GM23338 (cell line): ENCODE measurements around the gene MPND. TPM values are rescaled to one million over a fixed set of nuclear protein-coding genes. Genes with fewer than 3 reads are reported as not detected.
A peak's percentile ranks its signal among the peaks of the same experiment; 100 is the strongest.

ENCODE experiments used
- ATAC-seq: fragments of 200-7000 bp; cut with Tn5 transposase; 3 replicates; pipeline ENCODE4 v1.9.1; 2020
- DNase-seq: peaks from one replicate; pipeline ENCODE4 v3.0.0-alpha.2; 2015; ENCODE audit warnings: low spot score
- H2AFZ ChIP-seq: fragments of 200-600 bp; sonication (generic); 2 replicates; pipeline ENCODE4 v1.8.0; 2016; ENCODE audit warnings: antibody characterized with exemption, mild to moderate bottlenecking, moderate library complexity
- H3F3A ChIP-seq: fragments of 200-600 bp; sonication (generic); replicated peaks from 2 replicates; pipeline ENCODE4 v1.8.0; 2017; ENCODE audit warnings: antibody characterized with exemption, mixed run types, low read depth
- H3K27ac ChIP-seq: fragments of 200-600 bp; sonication (generic); 2 replicates; pipeline ENCODE4 v1.6.1; 2016; ENCODE audit warnings: low read depth
- H3K27me3 ChIP-seq: fragments of 200-600 bp; sonication (generic); 2 replicates; pipeline ENCODE4 v1.8.0; 2016; ENCODE audit warnings: mild to moderate bottlenecking, mixed run types, moderate library complexity; ENCODE audit not compliant: insufficient read depth
- H3K36me3 ChIP-seq: fragments of 200-600 bp; sonication (generic); 2 replicates; pipeline ENCODE4 v1.8.0; 2016; ENCODE audit warnings: mild to moderate bottlenecking; ENCODE audit not compliant: insufficient read depth
- H3K4me1 ChIP-seq: fragments of 200-600 bp; sonication (generic); 2 replicates; pipeline ENCODE4 v1.8.0; 2016; ENCODE audit warnings: mild to moderate bottlenecking, moderate library complexity; ENCODE audit not compliant: insufficient read depth
- H3K4me2 ChIP-seq: fragments of 200-600 bp; sonication (generic); 2 replicates; pipeline ENCODE4 v1.7.1; 2017; ENCODE audit warnings: mixed run types
- H3K4me3 ChIP-seq: fragments of 200-600 bp; sonication (generic); 2 replicates; pipeline ENCODE4 v1.6.1; 2016; ENCODE audit warnings: mixed run types
- H3K79me2 ChIP-seq: fragments of 200-600 bp; sonication (generic); replicated peaks from 2 replicates; pipeline ENCODE4 v1.8.0; 2017; ENCODE audit warnings: mild to moderate bottlenecking; ENCODE audit not compliant: insufficient read depth
- H3K9me2 ChIP-seq: fragments of 200-600 bp; sonication (generic); 2 replicates; pipeline ENCODE4 v1.8.0; 2017; ENCODE audit not compliant: insufficient read depth
- H4K20me1 ChIP-seq: fragments of 200-600 bp; sonication (generic); replicated peaks from 2 replicates; pipeline ENCODE4 v1.8.0; 2017; ENCODE audit warnings: mild to moderate bottlenecking; ENCODE audit not compliant: insufficient read depth
- H3K27ac Mint-ChIP-seq: 2 replicates; pipeline ENCODE4 v1.8.0; 2020; ENCODE audit warnings: inconsistent platforms, mild to moderate bottlenecking, moderate library complexity, mixed read lengths
- H3K27me3 Mint-ChIP-seq: 3 replicates; pipeline ENCODE4 v1.8.0; 2022; ENCODE audit warnings: low read depth, mild to moderate bottlenecking, moderate library complexity, mixed read lengths, inconsistent platforms; ENCODE audit not compliant: insufficient read depth, poor library complexity
- H3K36me3 Mint-ChIP-seq: 3 replicates; pipeline ENCODE4 v1.8.0; 2021; ENCODE audit warnings: low read depth, mild to moderate bottlenecking, inconsistent platforms, moderate library complexity, mixed read lengths
- H3K4me1 Mint-ChIP-seq: 3 replicates; pipeline ENCODE4 v1.8.0; 2020; ENCODE audit warnings: mild to moderate bottlenecking, inconsistent platforms, mixed read lengths
- H3K4me3 Mint-ChIP-seq: 3 replicates; pipeline ENCODE4 v1.8.0; 2021; ENCODE audit warnings: moderate library complexity, mild to moderate bottlenecking, inconsistent platforms, mixed read lengths
- H3K9me3 Mint-ChIP-seq: 3 replicates; pipeline ENCODE4 v1.8.0; 2020; ENCODE audit warnings: moderate library complexity, mild to moderate bottlenecking, inconsistent platforms, mixed read lengths
- CREB1 ChIP-seq: fragments of 250-450 bp; sonication (Bioruptor Pico); IDR thresholded peaks from 2 replicates; pipeline ENCODE4 v1.5.0; 2020; ENCODE audit warnings: low read depth, mild to moderate bottlenecking, moderate library complexity
- JUNB ChIP-seq: IDR thresholded peaks from one replicate; pipeline ENCODE4 v1.6.1; 2016; ENCODE audit warnings: antibody characterized with exemption; ENCODE audit not compliant: unreplicated experiment
- NANOG ChIP-seq: IDR thresholded peaks from 2 replicates; pipeline ENCODE4 v1.6.1; 2016; ENCODE audit warnings: antibody characterized with exemption, borderline replicate concordance
- ZNF114 ChIP-seq: fragments of 250-450 bp; sonication (Bioruptor Pico); IDR thresholded peaks from 2 replicates; pipeline ENCODE4 v1.5.0; 2020; ENCODE audit warnings: mild to moderate bottlenecking, moderate library complexity
- ZNF331 ChIP-seq: fragments of 250-450 bp; sonication (Bioruptor Pico); IDR thresholded peaks from 2 replicates; pipeline ENCODE4 v1.5.0; 2020; ENCODE audit warnings: low read depth, mild to moderate bottlenecking, moderate library complexity
- ZNF462 ChIP-seq: fragments of 250-450 bp; sonication (Bioruptor Pico); IDR thresholded peaks from 2 replicates; pipeline ENCODE4 v1.5.0; 2020; ENCODE audit warnings: mild to moderate bottlenecking, moderate library complexity
- polyA plus RNA-seq: library from polyadenylated mRNA; unstranded; fragments of >200 nt; fragmentation: Nextera tagmentation; extraction: Ambion mirVana; gene quantifications from 2 replicates; pipeline ENCODE4 v1.2.1, GENCODE V29; 2016
- total RNA-seq: library from RNA; depleted of rRNA; stranded (reverse); fragments of >200 nt; shearing (Covaris generic); gene quantifications from 2 replicates; pipeline ENCODE4 v1.2.3, GENCODE V29; 2014

The MPND gene
- total and polyA plus RNA-seq, 2 experiments from 2014 or later = 11.8 to 15.6 TPM

- H3K79me2 ChIP-seq = peaks cover 84% of the 10 kb centered on the region
- H3K4me1 Mint-ChIP-seq = peaks cover 46% of the 10 kb centered on the region
- TF ChIP-seq JUNB = no peak
- no peak for TF ChIP-seq ZNF331 (CRISPR knock-in tag)
- TF ChIP-seq NANOG = no peak
- no peak for TF ChIP-seq ZNF114 (CRISPR knock-in tag)
- TF ChIP-seq CREB1 = no peak
- no peak for TF ChIP-seq ZNF462 (CRISPR knock-in tag)
- no peak overlapping the region for H3K4me3 ChIP-seq
- peaks cover 26% of the 10 kb centered on the region for H3K4me1 ChIP-seq
- no peak overlapping the region; the same call in 1 of the 2 replicates for H3K27ac ChIP-seq
- no peaks in the 10 kb centered on the region for H3K9me3 Mint-ChIP-seq
- H3K36me3 Mint-ChIP-seq = 0 out of 3 replicates have a peak, but pooled peaks cover 6% of the 10 kb centered on the region
- peaks cover 41% of the 10 kb centered on the region for H4K20me1 ChIP-seq
- no peaks in the 10 kb centered on the region for H3K9me2 ChIP-seq
- no peaks in the 10 kb centered on the region for H3K36me3 ChIP-seq
- H3K27ac Mint-ChIP-seq = no peak overlapping the region
- H3K27me3 Mint-ChIP-seq = peaks cover 22% of the 10 kb centered on the region
- no peak overlapping the region; the same call in 2 of the 3 replicates for H3K4me3 Mint-ChIP-seq
- DNase-seq = no peak
- H2AFZ ChIP-seq = no peak overlapping the region
- no peaks in the 10 kb centered on the region for H3K27me3 ChIP-seq
- 0 out of 2 replicates have a peak overlapping the region, but pooled peaks have one; percentile 43 for H3K4me2 ChIP-seq
- 0 out of 2 replicates have a peak, but pooled peaks cover 9% of the 10 kb centered on the region for H3F3A ChIP-seq
- ATAC-seq = no peak
Measured at GRCh38 chr19:4379383-4380253, 36.3 kb downstream of the MPND start.
